Spinal cord (tissue), 10 donors: Measurements from ENCODE around the gene SYT12. TPM values are rescaled to one million over a fixed set of nuclear protein-coding genes. Genes with fewer than 3 reads are reported as not detected.

Experiments
- DNase-seq, 6 donors: peaks; one replicate each; pipeline versions ENCODE4 v3.0.0 to v3.0.0-alpha.2; 2013 to 2015; ENCODE audit warnings: low spot score in 6 of 6, low read depth in 4 of 6
- H3K27ac ChIP-seq: one replicate; pipeline ENCODE4 v1.5.1; 2013; ENCODE audit warnings: low read depth, low read length, control low read depth
- H3K27me3 ChIP-seq: one replicate; pipeline ENCODE4 v1.6.1; 2013; ENCODE audit warnings: low read length; ENCODE audit not compliant: control insufficient read depth, insufficient read depth
- H3K36me3 ChIP-seq: one replicate; pipeline ENCODE4 v1.6.1; 2013; ENCODE audit warnings: low read length; ENCODE audit not compliant: control insufficient read depth, insufficient read depth
- H3K4me1 ChIP-seq: one replicate; pipeline ENCODE4 v1.6.1; 2013; ENCODE audit warnings: low read length; ENCODE audit not compliant: control insufficient read depth, insufficient read depth
- H3K4me3 ChIP-seq: one replicate; pipeline ENCODE4 v1.5.1; 2013; ENCODE audit warnings: low read depth, low read length, control low read depth
- H3K9me3 ChIP-seq: one replicate; pipeline ENCODE4 v1.6.1; 2013; ENCODE audit warnings: low read length; ENCODE audit not compliant: control insufficient read depth, insufficient read depth
- WGBS: methylation state at CpG from one replicate; pipeline ENCODE4 v1.1.5; 2013; ENCODE audit warnings: missing lambda C conversion rate; ENCODE audit not compliant: insufficient coverage; 5-methylcytosine and 5-hydroxymethylcytosine counted together
- polyA plus RNA-seq, 2 donors: library from polyadenylated mRNA; unstranded; fragments of 120-200 nt; gene quantifications; one replicate each; pipeline ENCODE4 v1.2.1, GENCODE V29; 2013; ENCODE audit not compliant: insufficient read length in 2 of 2
- total RNA-seq, 2 donors: library from RNA; depleted of rRNA in 1 of 2; stranded (reverse); fragments of 120-200 nt in 1 of 2; fragments of >200 nt in 1 of 2; gene quantifications; one replicate each; pipeline versions ENCODE4 v1.2.3 to v1.2.4, GENCODE V29; 2013 to 2014
- donor health status: healthy.

The SYT12 gene
- total and polyA plus RNA-seq, 4 donors, result 3.5 to 18.2 (median 13.3) TPM

DNA sequence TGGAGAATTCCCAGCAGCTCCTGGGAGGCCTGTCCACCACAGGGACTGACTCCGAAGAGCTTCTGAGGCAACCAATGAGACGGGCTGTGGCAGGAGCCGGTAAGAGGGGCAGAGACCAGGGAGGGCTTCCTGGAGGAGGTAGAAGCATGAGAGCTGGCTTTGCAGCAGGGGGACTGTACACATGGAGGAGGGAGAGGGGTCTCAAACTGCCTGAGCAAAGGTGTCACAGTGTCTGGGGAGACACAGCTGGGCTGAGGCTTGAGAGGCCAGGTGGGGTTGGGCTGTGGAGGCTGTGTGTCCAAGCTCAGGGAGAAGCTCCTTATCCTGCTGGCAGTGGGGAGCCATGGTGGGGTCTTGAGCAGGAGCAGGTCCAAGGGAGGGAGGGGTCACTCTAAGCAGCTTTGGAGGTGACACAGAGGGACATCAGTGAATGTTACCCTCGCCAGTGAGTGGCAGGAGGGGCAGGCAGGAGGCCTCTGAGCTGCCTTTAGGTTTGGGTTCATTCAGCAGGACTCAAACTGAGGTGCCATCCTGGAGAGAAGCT lies 29.1 kb downstream of the SYT12 start:
- peaks cover 19% of the 10 kb centered on the region for H3K27me3 ChIP-seq
- peaks cover 24% of the 10 kb centered on the region for H3K4me1 ChIP-seq
- H3K27ac ChIP-seq, result no peak overlapping the region
- H3K4me3 ChIP-seq, result no peak overlapping the region
- no peak for DNase-seq
- 75% methylated on average over 4 of the region's 4 CpGs for whole genome bisulfite sequencing
- H3K36me3 ChIP-seq, result peaks cover 15% of the 10 kb centered on the region
- H3K9me3 ChIP-seq, result no peaks in the 10 kb centered on the region

DNA sequence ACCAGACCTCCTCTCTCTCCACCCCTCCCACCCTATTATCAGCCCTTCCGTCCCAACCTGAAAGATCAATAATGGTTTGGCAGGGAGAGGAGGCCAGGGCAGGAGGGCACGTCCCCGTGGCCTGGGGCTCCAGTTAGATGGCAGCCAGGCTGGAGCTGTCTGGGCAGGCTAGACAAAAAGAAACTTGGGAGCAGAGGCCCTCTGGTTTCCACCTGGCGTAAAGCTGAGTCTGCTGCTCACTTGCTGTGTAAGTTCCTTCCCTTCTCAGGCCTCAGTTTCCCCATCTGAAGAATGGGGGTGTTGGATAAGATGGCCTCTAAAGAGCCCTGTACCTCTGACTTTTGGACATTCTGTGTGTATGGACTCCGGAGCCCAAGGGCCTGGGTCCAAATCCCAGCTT lies 30.0 kb downstream of the SYT12 start:
- WGBS, result 79% methylated on average over 4 of the region's 5 CpGs
- Histone ChIP-seq H3K9me3 (no peaks in the 10 kb centered on the region), H3K4me1 (peaks cover 31% of the 10 kb centered on the region), H3K27me3 (peaks cover 26% of the 10 kb centered on the region), H3K4me3 (no peak overlapping the region), H3K27ac (no peak overlapping the region), H3K36me3 (peaks cover 15% of the 10 kb centered on the region)
- DNase-seq, result no peak

DNA sequence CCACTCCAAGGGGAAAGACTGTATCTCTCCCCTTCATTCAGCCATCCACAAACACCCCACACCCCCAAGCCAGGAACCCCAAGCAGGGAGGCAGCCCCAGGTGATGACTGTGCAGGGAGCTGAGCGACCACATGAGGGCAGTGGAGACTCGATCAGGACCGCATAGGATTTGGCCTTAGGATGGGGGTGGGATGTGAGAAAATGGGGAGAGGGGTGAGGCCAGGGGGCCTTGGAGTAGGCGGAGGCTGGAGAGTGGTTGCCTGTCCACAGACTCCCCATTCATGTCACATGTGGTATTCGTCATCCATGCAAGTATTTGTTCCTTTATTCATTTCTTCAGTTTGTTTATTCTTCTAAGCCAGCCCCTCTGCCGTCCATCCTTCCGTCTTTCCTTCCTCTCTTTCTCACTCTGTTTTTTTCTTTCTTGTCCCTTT lies 31.0 kb downstream of the SYT12 start:
- H3K27ac ChIP-seq, result no peak overlapping the region

DNA sequence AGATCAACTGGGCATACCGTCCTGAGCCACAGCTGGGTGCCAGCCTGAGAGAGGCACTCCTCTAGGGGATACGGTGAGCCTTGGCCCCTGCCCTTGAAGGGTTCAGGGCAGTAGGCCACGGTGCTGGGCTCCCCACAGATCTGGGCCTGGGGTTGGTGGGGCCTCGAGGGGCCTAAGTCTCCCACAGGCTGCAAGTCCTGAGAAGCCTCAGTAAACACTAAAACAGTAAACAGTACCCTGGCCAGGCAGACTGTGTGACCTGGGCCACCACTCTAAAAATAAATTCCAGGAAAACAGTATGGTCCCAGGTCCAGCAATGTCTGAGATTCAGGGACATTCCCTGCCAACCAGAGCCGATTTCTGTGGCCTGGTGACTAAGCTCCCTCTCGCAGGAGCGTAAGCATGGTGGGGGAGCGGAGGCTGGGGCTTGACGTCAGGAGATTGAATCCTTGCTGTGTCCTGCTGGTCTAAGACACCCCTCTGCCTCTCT lies 31.5 kb downstream of the SYT12 start:
- no peak overlapping the region for H3K27ac ChIP-seq
- 71% methylated on average over 9 of the region's 9 CpGs for WGBS

More for the DNA sequence above, 31.0 kb downstream of the SYT12 start:
- Histone ChIP-seq H3K27me3 (peaks cover 28% of the 10 kb centered on the region), H3K9me3 (no peaks in the 10 kb centered on the region), H3K36me3 (peaks cover 9% of the 10 kb centered on the region), H3K4me3 (no peak overlapping the region), H3K4me1 (peaks cover 31% of the 10 kb centered on the region)
- peak in 4 of 6 donors; percentile 17 to 82 (median 48) for DNase-seq
- WGBS, result 24% methylated on average over 6 of the region's 7 CpGs

DNA sequence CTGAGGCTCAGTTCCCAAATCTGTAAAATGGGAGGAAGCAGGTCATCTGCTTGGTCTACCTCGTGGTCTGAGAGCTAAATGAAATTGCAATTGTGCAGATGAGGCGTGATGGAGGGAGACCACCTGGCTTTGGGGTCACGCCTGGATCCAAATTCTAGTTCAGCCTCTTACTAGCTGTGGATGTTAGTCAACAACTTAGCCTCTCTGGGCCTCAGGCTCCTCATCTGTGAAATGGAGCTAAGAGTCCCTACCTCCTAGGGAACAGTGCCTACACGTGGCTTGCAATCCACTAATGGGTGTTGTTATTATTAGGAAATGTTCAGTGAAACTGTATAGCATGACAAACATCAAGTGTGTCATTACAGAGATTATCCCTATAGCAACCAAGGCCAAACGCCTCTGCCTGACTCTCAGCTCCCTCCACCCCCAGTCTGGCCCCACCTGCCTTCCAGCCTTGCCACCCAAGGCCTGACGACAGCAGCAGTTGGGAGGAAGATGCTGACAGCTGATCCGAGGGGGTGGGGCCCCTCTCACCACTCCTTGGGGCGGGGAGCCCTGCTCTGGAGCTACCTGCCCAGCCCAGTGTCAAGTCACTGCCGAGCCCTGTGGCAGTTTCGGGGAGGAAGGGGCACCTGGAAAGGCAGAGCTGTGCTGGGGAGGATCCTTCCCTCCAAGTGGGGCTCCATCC lies 32.0 kb downstream of the SYT12 start:
- H3K4me1 ChIP-seq, result peaks cover 31% of the 10 kb centered on the region
- 63% methylated on average over 7 of the region's 10 CpGs for WGBS
- no peaks in the 10 kb centered on the region for H3K36me3 ChIP-seq
- H3K27me3 ChIP-seq, result peaks cover 28% of the 10 kb centered on the region
- no peak for DNase-seq
- no peak overlapping the region for H3K27ac ChIP-seq
- no peaks in the 10 kb centered on the region for H3K9me3 ChIP-seq
- no peak overlapping the region for H3K4me3 ChIP-seq

More for the DNA sequence above, 31.5 kb downstream of the SYT12 start:
- peaks cover 28% of the 10 kb centered on the region for H3K27me3 ChIP-seq
- no peak for DNase-seq
- peaks cover 31% of the 10 kb centered on the region for H3K4me1 ChIP-seq
- no peaks in the 10 kb centered on the region for H3K9me3 ChIP-seq
- no peak overlapping the region for H3K4me3 ChIP-seq
- peaks cover 4% of the 10 kb centered on the region for H3K36me3 ChIP-seq

DNA sequence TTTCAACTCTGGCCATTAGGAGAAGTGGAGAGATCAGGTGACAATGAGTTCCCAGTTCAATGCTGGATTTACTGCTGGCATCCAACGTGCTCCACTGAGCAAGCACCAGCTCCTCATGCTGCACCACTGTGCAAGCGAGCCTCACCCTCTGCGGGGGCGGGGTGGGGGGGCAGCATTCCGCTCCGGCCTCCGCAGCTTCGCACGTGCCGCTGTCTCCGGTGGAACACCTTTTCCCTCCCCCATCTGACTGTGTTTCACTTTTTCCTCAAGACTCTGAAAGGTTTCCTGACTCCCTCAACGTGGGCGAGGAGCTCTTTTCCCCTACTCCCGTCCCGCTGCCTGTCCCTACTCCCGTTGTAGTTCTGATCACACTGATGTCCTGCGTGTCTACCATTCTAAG lies 32.9 kb downstream of the SYT12 start:
- Histone ChIP-seq H3K9me3 (no peaks in the 10 kb centered on the region), H3K27me3 (peaks cover 28% of the 10 kb centered on the region), H3K4me3 (peak overlapping the region; percentile 46), H3K36me3 (no peaks in the 10 kb centered on the region), H3K4me1 (peaks cover 31% of the 10 kb centered on the region), H3K27ac (no peak overlapping the region)
- no peak for DNase-seq
- 40% methylated on average over 17 of the region's 17 CpGs for WGBS

DNA sequence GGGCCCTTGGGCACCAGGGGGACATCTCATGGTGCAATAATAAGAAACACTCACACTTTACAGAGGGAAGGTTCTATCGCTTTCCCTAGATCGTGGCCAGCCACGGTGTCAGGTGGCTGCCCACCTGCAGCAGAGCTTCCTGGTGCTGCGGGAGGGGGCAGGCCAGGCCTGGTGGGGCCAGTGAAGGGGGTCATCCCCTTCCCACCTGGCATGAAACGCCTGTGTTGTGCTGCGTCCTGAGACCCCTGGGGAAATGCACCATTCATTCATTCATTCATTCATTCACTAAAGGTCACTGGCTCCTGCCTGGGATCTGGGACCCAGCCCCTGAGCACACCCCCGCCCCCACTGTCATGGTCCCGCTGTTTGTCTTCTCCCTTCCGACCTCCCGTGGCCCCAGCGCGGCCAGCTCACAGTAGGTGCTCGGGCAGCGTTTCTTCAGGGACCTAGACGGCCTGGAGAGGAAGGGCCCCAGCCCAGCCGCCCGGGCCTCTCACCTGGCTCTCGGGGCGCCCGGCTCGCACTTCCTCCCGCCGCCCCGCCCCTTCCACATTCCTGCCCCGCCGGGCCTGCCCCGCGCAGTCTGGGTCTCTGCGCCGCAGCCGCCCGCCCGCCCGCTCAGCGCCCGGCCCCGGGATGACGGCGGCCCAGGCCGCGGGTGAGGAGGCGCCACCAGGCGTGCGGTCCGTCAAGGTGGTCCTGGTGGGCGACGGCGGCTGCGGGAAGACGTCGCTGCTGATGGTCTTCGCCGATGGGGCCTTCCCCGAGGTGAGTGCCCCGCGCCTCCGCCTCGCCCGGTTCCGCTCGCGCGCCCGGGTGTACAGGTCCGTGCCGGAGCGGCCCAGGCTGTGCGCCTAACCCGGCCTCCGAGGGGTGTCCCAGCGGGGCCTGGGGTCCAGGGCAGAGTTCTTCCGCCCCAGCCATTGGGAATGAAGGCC lies 33.6 kb downstream of the SYT12 start, which contains the start of gene RHOD:
TSS of gene RHOD (plus strand) at position 581 of the 938 bp plus-strand sequence. CDS start at position 637, 56 bp downstream.
- Histone ChIP-seq H3K36me3 (no peaks in the 10 kb centered on the region), H3K4me1 (peaks cover 31% of the 10 kb centered on the region), H3K27ac (no peak within 1 kb of the TSS), H3K9me3 (no peaks in the 10 kb centered on the region), H3K27me3 (peaks cover 28% of the 10 kb centered on the region), H3K4me3 (peak within 1 kb of the TSS; percentile 46)
- DNase-seq, result no peak
- 9% methylated on average over 72 of the region's 72 CpGs for WGBS

DNA sequence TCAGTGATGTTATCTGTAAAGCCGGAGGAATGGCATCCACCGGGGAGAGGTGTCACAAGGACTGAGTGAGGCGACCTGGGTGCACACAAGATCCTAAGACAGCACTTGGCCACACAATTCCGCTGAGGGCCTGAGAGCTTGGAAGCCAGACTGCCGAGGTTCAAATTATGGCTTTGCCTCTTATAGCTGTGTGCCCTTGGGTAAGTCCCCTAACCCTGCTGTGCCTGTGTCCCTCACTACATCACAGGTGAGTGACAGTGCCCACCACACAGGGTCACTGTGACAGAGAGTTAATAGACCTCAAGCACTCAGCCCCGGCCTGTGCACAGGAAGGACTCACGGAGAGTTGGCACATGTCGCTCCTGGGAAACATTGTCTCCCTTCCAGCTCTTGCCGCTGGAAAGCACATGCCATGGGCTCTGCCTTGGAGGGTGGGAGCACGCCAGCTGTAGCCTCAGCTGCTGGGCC lies 34.3 kb downstream of the SYT12 start:
- Histone ChIP-seq H3K4me3 (no peak overlapping the region), H3K27me3 (peaks cover 28% of the 10 kb centered on the region)

DNA sequence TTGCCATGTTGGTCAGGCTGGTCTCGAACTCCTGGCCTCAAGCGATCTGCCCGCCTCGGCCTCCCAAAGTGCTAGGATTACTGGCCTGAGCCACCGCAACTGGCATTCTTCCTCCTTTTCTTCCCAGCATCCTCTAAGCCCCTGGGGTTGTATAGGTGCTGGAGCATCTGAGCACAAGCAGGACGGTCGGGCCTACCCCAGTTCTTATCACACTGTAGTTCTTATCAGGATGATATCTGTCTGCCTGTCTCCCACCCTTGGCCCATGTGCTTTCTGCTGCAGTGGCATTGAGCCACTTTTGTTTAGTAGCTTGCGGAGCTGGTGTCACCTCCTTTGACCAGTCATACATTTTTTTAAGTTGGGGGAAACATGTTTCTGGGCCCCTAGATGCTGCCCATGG lies 35.6 kb downstream of the SYT12 start:
- Histone ChIP-seq H3K27me3 (peaks cover 28% of the 10 kb centered on the region), H3K27ac (no peak overlapping the region), H3K36me3 (no peaks in the 10 kb centered on the region), H3K4me3 (no peak overlapping the region), H3K9me3 (no peaks in the 10 kb centered on the region), H3K4me1 (peaks cover 31% of the 10 kb centered on the region)
- 90% methylated on average over 6 of the region's 8 CpGs for WGBS
- no peak for DNase-seq

More for the DNA sequence above, 34.3 kb downstream of the SYT12 start:
- 47% methylated on average over 10 of the region's 10 CpGs for WGBS
- Histone ChIP-seq H3K4me1 (peaks cover 31% of the 10 kb centered on the region), H3K36me3 (no peaks in the 10 kb centered on the region), H3K9me3 (no peaks in the 10 kb centered on the region), H3K27ac (no peak overlapping the region)
- no peak for DNase-seq
